GM13977 (cell line): ENCODE results near the gene OR4D1.
A peak's percentile ranks its signal among the peaks of the same experiment; 100 is the strongest.

Experiments used
- DNase-seq: peaks from one replicate; pipeline ENCODE4 v3.0.0; 2012; ENCODE audit warnings: low spot score
- in situ Hi-C: fragments of 300-500 bp; cut with MboI; formaldehyde crosslinking; loops from one replicate; pipeline ENCODE4 v1.12.0; 2022; ENCODE audit warnings: low sequenced_read_pairs, low pct_unique_long_range_greater_than_20kb, mixed read lengths, inconsistent platforms; ENCODE audit not compliant: unreplicated experiment
- TF ChIP-seq, protein P1 (sequence below): IDR thresholded peaks from 2 replicates; pipeline ENCODE4 v1.5.1; 2012; ENCODE audit warnings: mild to moderate bottlenecking, control low read depth; ENCODE audit not compliant: insufficient read depth; ENCODE audit errors: extremely low read depth, missing control alignments

OR4D1 gene

DNA sequence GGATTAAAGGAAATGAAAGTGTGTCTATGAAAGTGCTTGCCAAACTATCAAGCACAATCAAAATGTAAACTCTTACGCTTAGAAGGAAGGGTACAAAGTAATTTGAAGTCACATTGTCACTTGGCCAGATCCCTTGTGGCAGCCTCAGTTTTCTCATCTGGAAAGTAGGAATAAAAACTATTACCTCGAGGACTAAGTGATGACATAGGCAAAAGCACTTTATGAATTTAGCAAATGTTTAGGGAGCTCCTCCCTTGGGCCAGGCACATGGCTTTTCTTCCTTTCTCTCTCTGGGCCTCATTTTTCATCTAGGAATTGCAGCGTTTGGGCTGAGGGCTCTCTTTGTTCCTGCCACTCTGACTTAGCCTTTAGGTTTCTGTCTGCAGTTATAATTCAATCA, 36.5 kb upstream of the OR4D1 start:
- no peak for DNase-seq
- in situ Hi-C loops, result no loop called here
- TF ChIP-seq, protein P1, sequence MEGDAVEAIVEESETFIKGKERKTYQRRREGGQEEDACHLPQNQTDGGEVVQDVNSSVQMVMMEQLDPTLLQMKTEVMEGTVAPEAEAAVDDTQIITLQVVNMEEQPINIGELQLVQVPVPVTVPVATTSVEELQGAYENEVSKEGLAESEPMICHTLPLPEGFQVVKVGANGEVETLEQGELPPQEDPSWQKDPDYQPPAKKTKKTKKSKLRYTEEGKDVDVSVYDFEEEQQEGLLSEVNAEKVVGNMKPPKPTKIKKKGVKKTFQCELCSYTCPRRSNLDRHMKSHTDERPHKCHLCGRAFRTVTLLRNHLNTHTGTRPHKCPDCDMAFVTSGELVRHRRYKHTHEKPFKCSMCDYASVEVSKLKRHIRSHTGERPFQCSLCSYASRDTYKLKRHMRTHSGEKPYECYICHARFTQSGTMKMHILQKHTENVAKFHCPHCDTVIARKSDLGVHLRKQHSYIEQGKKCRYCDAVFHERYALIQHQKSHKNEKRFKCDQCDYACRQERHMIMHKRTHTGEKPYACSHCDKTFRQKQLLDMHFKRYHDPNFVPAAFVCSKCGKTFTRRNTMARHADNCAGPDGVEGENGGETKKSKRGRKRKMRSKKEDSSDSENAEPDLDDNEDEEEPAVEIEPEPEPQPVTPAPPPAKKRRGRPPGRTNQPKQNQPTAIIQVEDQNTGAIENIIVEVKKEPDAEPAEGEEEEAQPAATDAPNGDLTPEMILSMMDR, result no peak

DNA sequence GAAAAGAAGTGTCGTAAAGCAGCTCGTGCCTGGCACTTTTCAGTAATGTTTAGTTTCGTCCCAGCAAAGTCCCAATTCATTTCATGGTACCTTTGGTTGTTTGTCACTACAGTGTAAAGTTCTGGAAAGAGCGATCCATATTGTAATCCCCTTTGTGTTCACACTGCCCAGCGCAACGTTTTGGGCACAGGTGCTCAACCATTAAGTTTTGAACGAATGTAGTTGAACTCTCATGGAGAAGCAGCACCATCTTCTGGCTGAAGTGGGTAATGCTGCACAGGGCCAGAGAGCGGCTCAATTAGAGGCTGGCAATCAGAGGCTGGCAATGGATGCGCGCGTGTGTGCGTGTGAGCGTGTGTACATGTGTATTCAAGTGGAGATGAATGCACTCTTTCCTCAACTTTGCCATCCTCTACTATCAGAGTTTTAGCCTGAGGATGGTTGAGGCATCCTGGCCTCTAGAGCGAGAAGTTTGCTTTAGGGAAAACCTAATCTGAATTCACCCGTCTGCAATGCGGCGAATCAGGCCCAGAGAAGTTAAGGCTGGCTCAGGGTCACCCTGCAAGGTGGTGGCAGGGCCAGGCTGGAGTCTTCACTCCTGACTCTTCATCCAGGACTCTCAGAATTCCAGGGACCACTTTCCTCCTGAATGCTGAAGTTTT, 35.1 kb upstream of the OR4D1 start:
- TF ChIP-seq, protein P1, result peak; percentile 97
- in situ Hi-C loops, result no loop called here
- DNase-seq, result peak; percentile 72

DNA sequence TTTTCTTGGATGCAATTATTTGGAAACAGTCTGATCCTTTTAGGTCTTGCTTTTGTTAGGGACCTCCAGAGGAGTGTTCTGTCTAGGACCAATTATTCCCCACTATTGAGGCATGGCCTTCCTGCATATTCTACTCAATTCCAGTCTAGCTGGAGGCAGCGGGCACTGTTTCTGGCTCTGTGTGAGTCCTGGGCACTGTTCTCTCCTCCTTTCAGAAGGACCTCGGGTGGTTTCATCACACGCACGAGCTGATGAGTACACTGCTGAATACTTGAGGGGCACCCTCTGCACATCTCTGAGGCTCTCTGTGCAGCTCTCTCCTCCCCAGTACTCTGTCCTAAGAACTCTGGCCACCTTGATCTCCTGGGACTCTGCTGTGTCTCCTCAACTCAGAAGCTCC, 34.2 kb upstream of the OR4D1 start:
- DNase-seq, result no peak
- TF ChIP-seq, protein P1, result no peak
- in situ Hi-C loops, result no loop called here

DNA sequence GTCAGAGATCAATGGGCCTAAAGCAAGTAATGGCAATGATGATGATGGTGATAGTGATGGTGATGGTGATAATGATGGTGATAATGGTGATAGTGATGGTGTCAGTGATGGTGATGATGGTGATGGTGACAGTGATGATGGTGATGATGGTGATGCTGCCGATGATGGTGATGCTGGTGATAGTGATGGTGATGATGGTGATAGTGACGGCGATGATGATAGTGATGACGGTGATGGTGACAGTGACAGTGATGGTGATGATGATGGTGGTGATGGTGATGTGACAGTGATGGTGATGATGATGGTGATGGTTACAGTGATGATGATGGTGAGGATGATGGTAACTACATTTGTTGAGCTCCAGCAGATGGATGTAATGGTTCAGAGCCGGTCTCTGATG, 30.8 kb upstream of the OR4D1 start:
- in situ Hi-C loops, result no loop called here
- no peak for DNase-seq
- TF ChIP-seq, protein P1, result no peak

DNA sequence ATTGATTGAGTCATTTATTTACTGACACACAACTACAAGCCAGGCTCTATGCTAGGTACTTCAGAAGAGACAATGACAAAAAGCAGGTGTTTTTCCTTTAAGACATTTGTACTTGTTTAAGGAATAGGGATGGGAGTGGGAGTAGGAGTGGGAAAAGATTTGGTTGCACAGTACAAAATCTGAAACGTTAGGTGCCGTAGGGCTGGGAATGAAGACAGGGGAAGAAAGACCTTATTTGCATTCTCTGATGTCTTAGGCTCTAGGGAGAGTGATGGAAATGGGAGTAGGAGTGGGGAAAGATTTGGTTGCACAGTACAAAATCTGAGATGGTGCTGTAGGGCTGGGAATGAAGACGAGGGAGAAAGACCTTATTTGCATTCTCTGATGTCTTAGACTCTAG, 28.7 kb upstream of the OR4D1 start:
- DNase-seq, result no peak
- in situ Hi-C loops, result no loop called here
- TF ChIP-seq, protein P1, result no peak

DNA sequence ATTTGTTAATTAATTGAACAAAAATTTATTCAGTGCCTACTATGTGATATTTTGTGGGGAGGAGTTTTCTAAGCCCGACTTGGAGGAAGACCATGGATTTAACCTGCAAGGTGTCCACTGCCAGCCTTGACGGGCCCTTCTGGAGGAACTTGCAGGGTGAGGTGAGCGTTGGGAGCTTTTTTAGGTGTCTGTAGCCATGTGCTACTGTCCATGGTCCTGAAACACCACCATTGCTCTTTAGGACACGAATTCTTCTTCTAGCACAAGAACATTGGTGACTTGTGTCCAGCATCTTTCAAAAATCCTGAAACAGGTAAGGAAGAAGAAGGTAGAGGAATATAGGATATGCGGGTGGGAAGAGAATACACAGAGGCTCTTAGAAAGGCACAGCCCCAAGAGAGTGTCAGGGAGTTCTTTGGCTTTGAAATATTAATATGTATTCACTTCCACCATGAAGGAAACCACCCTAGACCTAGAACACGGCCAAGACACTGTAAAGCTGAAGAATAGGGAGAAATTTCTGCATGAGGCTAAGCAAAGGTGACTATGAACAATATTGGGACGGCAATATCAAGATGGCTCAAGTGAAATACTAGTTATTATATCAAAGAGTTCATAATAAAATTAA, 27.9 kb upstream of the OR4D1 start:
- TF ChIP-seq, protein P1, result no peak
- in situ Hi-C loops, result no loop called here
- peak; percentile 35 for DNase-seq

DNA sequence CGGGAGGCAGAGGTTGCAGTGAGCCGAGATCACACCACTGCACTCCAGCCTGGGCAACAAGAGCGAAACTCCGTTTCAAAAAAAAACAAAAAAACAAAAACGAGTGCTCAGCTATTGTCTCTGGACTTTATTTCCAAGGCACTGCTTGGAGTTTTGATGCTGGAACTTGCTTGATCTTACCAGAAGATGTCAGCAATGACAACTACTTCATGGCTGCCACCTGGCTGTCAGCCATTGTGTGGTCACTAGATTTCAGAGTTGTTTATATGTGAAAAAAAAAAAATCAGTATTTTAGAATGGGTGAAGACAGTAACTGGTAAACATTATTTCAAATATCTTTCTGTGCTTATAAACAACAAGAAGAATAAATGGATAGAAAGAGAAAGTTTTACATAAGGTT, 26.3 kb upstream of the OR4D1 start:
- in situ Hi-C loops, result no loop called here
- DNase-seq, result no peak
- TF ChIP-seq, protein P1, result peak; percentile 29
